DMS153 (cell line): ENCODE results near the gene DUSP18.
"Not testable (repeated sequence)": the region's sequence is repeated elsewhere in the genome, so short reads cannot be mapped to it uniquely, and the experiment has no call there.

Experiments used
- DNase-seq: peaks from one replicate; lab custom pipeline; 2025; lab: John Stamatoyannopoulos, UW

The DUSP18 gene

GRCh38 chr22:30667494-30668385, at the start of gene DUSP18:
Gene DUSP18, minus strand, starts transcription at chr22:30667875. Its CDS starts 3,872 bp downstream, at chr22:30664003.
- peak; percentile 81 for DNase-seq

GRCh38 chr22:30714062-30714461, 46.4 kb upstream of the DUSP18 start:
- DNase-seq: no peak

DNA sequence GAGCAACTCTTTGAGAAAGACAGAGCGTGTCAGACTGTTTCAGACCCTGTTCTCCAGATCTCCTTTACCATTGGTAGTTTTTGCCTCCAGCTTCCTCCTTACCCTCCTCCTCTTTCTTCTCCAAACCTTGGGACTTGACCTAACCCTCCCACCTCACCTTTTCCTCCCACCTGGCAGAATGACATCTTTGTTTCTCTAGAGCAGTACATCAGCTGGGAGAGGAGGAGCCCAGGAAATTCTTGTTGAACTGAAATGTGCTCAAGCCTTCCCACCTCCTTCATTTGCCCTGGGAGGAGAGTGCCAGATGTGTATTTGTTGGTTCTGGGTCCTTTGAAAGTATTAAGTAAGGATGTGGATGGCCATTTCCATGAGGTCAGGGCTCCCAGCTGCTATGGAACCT, 44.4 kb upstream of the DUSP18 start:
- DNase-seq: no peak

DNA sequence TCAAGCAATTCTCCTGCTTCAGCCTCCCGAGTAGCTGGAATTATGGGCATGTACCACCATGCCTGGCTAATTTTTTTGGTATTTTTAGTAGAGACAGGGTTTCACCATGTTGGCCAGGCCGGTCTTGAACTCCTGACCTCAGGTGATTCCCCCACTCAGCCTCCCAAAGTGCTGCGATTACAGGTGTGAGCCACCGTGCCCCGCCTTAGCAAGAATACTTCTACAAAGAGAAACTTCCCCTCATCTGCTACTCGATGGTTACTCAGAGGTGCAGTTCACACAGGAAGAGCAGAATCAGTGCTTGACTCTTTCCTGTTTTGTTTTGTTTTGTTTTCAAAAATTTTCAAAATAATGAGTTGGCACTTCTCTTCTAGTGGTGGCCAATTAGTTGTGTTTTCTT, 42.3 kb upstream of the DUSP18 start:
- not testable (repeated sequence) for DNase-seq

- no peak for DNase-seq
Measured at GRCh38 chr22:30705710-30706651, 38.3 kb upstream of the DUSP18 start.

DNA sequence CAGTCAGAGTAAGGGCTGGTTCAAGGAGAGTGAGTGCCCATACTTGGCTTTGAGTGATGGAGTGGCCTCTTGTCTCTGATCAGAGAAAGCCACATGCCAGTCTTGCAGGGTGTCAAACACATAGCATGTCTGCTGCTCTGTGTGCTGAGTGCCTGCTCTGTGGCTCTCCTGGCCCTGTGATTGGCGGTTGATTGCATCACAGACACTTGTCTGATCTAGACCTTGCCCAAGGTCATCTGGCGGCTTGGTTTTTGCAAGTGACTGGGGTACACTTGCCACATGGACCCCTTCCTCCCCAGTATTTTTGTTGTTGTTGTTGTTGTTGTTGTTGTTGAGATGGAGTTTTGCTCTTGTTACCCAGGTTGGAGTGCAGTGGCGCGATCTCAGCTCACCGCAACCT, 37.3 kb upstream of the DUSP18 start:
- DNase-seq: no peak

DNA sequence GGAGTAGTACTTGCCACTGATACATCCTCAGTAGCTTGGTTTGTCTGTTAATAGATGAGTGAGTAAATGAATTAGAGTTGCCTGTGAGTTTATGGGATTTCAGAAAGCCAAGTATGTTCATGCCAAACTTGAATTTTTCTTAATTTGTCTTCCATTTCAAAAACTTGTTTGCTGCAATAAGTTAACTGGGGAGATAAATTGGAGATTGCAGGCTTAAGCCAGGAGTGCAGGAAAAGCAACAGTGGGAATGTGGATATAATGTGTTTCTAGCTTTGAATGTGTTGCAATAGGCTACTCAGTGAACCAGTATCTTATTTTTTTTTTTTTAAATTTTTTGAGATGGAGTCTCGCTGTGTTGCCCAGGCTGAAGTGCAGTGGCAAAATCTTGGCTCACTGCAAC, 35.2 kb upstream of the DUSP18 start:
- no peak for DNase-seq

DNA sequence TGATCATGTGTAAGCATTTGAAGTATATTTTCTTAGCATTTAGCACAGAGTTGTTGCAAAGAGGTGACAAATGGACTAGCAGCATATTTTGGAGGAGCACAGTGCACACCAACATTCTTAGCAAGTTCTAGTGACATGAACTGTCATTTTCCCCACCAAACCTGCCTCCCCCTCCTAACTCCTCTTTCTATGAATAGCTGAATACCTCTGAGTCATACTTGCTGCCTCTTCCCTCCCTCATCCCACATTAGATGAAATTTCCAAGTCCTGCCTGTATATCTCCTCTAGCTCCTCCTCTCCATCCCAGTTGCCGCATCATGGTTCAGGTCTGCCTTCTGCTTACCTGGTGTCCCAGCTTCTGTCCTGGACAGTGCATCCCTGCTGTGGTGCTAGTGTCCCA, 34.2 kb upstream of the DUSP18 start:
- DNase-seq: no peak

- no peak for DNase-seq
Measured at GRCh38 chr22:30697975-30698374, 30.3 kb upstream of the DUSP18 start.

DNA sequence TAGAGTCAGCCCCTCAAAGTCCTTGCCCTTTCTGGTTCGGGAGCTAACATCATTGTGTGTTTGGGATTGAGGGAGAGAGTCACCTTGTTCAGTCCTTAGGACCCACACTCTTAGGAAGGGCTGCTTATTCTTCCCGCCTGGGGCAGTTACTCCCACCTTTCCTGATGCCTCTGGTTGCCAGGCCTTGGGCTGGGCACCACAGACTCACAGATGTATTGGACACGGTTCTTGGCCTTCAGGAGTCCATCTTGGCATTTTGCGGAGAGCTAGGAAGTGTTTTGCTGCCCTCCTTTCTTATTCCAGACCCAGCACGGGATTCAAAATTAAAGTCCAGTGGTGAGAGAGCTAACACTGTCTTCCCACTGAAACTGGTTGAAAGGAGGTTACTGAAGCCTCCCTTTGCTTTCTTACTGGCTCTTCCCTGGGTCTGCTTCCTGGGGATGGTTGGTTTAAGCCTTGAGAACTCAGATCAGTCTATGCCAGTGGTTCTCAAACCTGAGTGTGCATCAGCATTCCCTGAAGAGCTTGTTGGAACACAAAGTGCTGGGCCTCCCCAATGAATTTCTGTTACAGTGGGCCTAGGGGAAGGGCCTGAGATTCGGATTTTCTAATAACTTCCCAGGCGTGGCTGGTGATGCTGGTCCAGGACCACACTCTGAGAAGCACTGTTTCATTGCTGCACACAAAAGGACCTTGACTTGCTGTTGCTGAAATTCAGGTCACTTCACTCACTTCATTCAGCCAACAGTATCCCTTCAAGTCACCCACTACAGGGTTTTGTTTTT, 28.4 kb upstream of the DUSP18 start:
- no peak for DNase-seq

GRCh38 chr22:30695351-30695851, 27.7 kb upstream of the DUSP18 start:
- no peak for DNase-seq

- DNase-seq: no peak
Measured at GRCh38 chr22:30694640-30695350, 27.1 kb upstream of the DUSP18 start, which contains the start of gene OSBP2. Gene OSBP2, plus strand, starts transcription at chr22:30694874. Its CDS starts 36 bp downstream, at chr22:30694910.

DNA sequence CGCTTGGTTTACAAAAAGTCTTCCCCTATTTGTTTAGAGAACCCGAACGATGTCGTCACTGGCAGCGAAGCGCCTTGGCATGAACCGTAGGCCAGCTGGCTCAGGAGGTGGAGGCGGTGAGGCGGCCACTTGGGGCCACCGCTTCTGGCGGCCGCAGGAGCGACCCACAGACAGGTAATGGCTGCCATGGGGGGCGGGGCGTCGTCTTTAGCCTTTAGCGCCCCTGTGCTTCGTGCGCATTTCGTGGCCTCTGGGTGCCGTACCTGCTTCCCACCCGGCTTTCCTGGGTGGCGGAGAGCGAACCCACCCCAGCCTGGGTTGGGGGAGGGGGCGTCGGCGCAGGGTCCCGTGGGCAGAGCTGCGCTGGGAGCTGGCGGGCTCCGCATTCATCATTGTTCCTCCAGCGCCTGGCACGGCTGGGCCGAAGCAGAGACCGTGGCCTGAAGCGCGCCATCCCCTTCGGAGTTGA, 26.5 kb upstream of the DUSP18 start:
- DNase-seq: peak; percentile 32

DNA sequence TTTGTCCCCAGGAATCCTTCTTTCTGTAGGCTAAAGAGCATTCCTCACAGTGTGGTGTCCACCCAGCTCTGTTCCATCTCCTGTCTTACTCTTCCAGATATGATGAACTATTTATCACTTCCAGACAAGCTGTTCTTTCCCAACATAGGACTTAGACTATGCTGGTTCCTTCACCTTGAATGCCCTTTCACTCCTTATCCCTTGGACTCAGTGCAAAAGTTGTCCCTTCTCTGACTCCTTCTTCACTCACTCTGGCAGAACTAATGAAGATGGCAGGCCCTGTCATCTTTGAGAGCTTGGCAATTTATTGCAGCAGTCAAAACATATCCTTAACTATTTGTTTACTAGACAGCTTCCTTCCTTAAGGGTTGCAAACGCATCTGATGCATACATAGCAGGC, 23.5 kb upstream of the DUSP18 start:
- no peak for DNase-seq

GRCh38 chr22:30689622-30690021, 21.9 kb upstream of the DUSP18 start:
- no peak for DNase-seq

GRCh38 chr22:30687358-30687757, 19.7 kb upstream of the DUSP18 start:
- no peak for DNase-seq

- DNase-seq: no peak
Measured at GRCh38 chr22:30685178-30685577, 17.5 kb upstream of the DUSP18 start.

- no peak for DNase-seq
Measured at GRCh38 chr22:30681831-30682230, 14.2 kb upstream of the DUSP18 start.

DNA sequence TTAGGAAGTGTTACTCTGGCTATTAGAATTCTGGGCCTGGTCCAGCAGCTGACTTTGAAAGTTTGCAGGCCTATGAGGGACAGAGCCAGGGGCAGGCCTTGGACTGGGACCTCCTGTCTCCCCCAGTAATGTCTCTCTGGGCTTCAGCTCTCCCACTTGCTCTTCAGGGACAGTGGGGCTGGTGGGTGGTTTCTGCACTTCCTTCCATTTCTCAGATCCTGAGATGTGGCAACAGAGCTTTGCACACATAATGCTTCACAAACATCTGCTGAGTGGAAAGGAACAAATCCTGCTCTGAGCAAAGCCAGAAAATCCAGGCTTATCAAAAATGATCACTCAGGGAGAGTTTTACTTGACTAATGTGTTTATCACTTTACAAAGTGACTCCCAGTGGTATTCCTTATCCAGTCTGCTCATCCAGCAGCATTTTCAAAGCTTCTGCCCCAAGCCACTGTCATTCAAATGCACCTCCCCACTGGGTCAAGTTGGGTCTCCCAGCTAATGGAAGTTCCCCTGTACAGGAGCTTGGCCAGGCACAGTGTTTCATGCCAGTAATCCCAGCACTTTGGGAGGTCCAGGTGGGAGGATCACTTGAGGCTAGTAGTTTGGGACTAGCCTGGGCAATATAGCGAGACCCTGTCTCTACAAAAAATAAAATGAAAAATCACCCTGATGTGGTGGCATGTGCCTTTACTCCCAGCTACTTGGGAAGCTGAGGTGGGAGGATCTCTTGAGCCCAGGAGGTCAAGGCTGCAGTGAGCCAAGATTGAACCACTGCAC, 13.5 kb upstream of the DUSP18 start:
- DNase-seq: no peak
